WERI-Rb-1 (cell line): ENCODE measurements around the gene UBAC1.

ENCODE experiments used
- DNase-seq: peaks from one replicate; pipeline ENCODE4 v3.0.0-alpha.2; 2020
- H3K27ac ChIP-seq: fragments of 250-450 bp; sonication (Bioruptor Pico); 2 replicates; pipeline ENCODE4 v1.5.1; 2020; ENCODE audit warnings: mild to moderate bottlenecking, moderate library complexity
- H3K27me3 ChIP-seq: fragments of 250-450 bp; sonication (Bioruptor Pico); 2 replicates; pipeline ENCODE4 v1.5.1; 2021; ENCODE audit warnings: mild to moderate bottlenecking, low read depth, moderate library complexity; ENCODE audit not compliant: insufficient read depth, severe bottlenecking
- H3K36me3 ChIP-seq: fragments of 250-450 bp; sonication (Bioruptor Pico); 2 replicates; pipeline ENCODE4 v1.5.1; 2020; ENCODE audit warnings: mild to moderate bottlenecking, moderate library complexity
- H3K4me3 ChIP-seq: 2 replicates; pipeline ENCODE4 v1.5.1; 2011; ENCODE audit warnings: low read depth, mild to moderate bottlenecking, control low read depth, low read length
- H3K9me3 ChIP-seq: fragments of 250-450 bp; sonication (Bioruptor Pico); 2 replicates; pipeline ENCODE4 v1.5.1; 2021; ENCODE audit warnings: mild to moderate bottlenecking, moderate library complexity; ENCODE audit not compliant: severe bottlenecking
- CTCF ChIP-seq: IDR thresholded peaks from 2 replicates; pipeline ENCODE4 v1.5.1; 2011; ENCODE audit warnings: low read depth, mild to moderate bottlenecking, control low read depth, inconsistent platforms, low read length

UBAC1 gene

GRCh38 chr9:135962696-135963307, 1.6 kb upstream of the UBAC1 start:
- Histone ChIP-seq H3K9me3 (no peaks in the 10 kb centered on the region), H3K27ac (no peak overlapping the region), H3K4me3 (no peak overlapping the region), H3K36me3 (peaks cover 8% of the 10 kb centered on the region), H3K27me3 (no peaks in the 10 kb centered on the region)
- no peak for TF ChIP-seq CTCF
- DNase-seq, result no peak

GRCh38 chr9:135961811-135962695, 880 bp upstream of the UBAC1 start:
- Histone ChIP-seq H3K4me3 (peak overlapping the region; percentile 42), H3K27ac (no peak overlapping the region; the same call in 1 of the 2 replicates), H3K9me3 (no peaks in the 10 kb centered on the region), H3K27me3 (no peaks in the 10 kb centered on the region), H3K36me3 (peaks cover 8% of the 10 kb centered on the region)
- no peak for TF ChIP-seq CTCF
- DNase-seq, result no peak

GRCh38 chr9:135960411-135961276, 529 bp downstream of the UBAC1 start:
- Histone ChIP-seq H3K27me3 (no peaks in the 10 kb centered on the region), H3K9me3 (no peaks in the 10 kb centered on the region), H3K27ac (peak overlapping the region; percentile 82), H3K36me3 (peaks cover 8% of the 10 kb centered on the region), H3K4me3 (peak overlapping the region; percentile 88)
- no peak for TF ChIP-seq CTCF
- no peak for DNase-seq

- H3K4me3 ChIP-seq, result peak overlapping the region; percentile 88
- DNase-seq, result no peak
- H3K27me3 ChIP-seq, result no peaks in the 10 kb centered on the region
- H3K27ac ChIP-seq, result no peak overlapping the region
- peaks cover 9% of the 10 kb centered on the region for H3K36me3 ChIP-seq
- TF ChIP-seq CTCF, result no peak
- no peaks in the 10 kb centered on the region for H3K9me3 ChIP-seq
These were observed 1.4 kb downstream of the UBAC1 start for GRCh38 chr9:135959814-135960213.

GRCh38 chr9:135958485-135958884, 2.7 kb downstream of the UBAC1 start:
- Histone ChIP-seq H3K9me3 (no peaks in the 10 kb centered on the region), H3K27ac (no peak overlapping the region), H3K4me3 (no peak overlapping the region), H3K36me3 (peaks cover 20% of the 10 kb centered on the region), H3K27me3 (no peaks in the 10 kb centered on the region)
- DNase-seq, result no peak
- TF ChIP-seq CTCF, result no peak
